ENCODE data around the gene WDR27.

- TF ChIP-seq GATA2 (IDR thresholded peaks at IDR 0.05; ENCODE audit: low read depth, low read length) (no peak), GATA3 (IDR thresholded peaks at IDR 0.05; ENCODE audit: low read depth, low read length) (no peak)
Measured at GRCh38 chr6:169452117-169452868, 249.5 kb downstream of the WDR27 start.
